NAMALWA (cell line): ENCODE measurements around the gene PRAMEF4.
"Not testable (repeated sequence)": the region's sequence is repeated elsewhere in the genome, so short reads cannot be mapped to it uniquely, and the experiment has no call there.

Experiments used
- DNase-seq: peaks from one replicate; pipeline ENCODE4 v3.0.0-alpha.2; 2015; ENCODE audit warnings: low spot score

The PRAMEF4 gene

GRCh38 chr1:12886101-12886500 is at the start of gene PRAMEF4:
PRAMEF4 (minus strand) TSS chr1:12886201; CDS start chr1:12883394, 2,807 bp downstream.
- not testable (repeated sequence) for DNase-seq

- not testable (repeated sequence) for DNase-seq
Observed at GRCh38 chr1:12924368-12924767, 38.4 kb upstream of the PRAMEF4 start.

- not testable (repeated sequence) for DNase-seq
Observed at GRCh38 chr1:12921749-12922148, 35.7 kb upstream of the PRAMEF4 start.

GRCh38 chr1:12916310-12916709 is 30.3 kb upstream of the PRAMEF4 start, which contains the start of gene PRAMEF7:
PRAMEF7 (plus strand) TSS chr1:12916610; CDS start chr1:12917693, 1,083 bp downstream.
- not testable (repeated sequence) for DNase-seq

- DNase-seq, result not testable (repeated sequence)
Observed at GRCh38 chr1:12903793-12904572, 18.0 kb upstream of the PRAMEF4 start.

GRCh38 chr1:12899186-12899585 is 13.2 kb upstream of the PRAMEF4 start:
- DNase-seq, result not testable (repeated sequence)

GRCh38 chr1:12898170-12898569 is 12.2 kb upstream of the PRAMEF4 start, which contains the start of gene PRAMEF10:
PRAMEF10 (minus strand) TSS chr1:12898270; CDS start chr1:12895847, 2,423 bp downstream.
- not testable (repeated sequence) for DNase-seq

- DNase-seq, result not testable (repeated sequence)
Observed at GRCh38 chr1:12878453-12878852, 7.5 kb downstream of the PRAMEF4 start.

GRCh38 chr1:12863131-12863880 is 22.7 kb downstream of the PRAMEF4 start:
- not testable (repeated sequence) for DNase-seq

GRCh38 chr1:12856786-12857185 is 29.2 kb downstream of the PRAMEF4 start, which contains the start of gene PRAMEF2:
PRAMEF2 (plus strand) TSS chr1:12857086; CDS start chr1:12859010, 1,924 bp downstream.
- not testable (repeated sequence) for DNase-seq

- no peak for DNase-seq
Observed at GRCh38 chr1:12851779-12852178, 34.2 kb downstream of the PRAMEF4 start.

GRCh38 chr1:12848620-12849019 is 37.4 kb downstream of the PRAMEF4 start, which contains the start of gene HNRNPCL1:
HNRNPCL1 (minus strand) TSS chr1:12848720; CDS start chr1:12848289, 431 bp downstream.
- DNase-seq, result not testable (repeated sequence)

- not testable (repeated sequence) for DNase-seq
Observed at GRCh38 chr1:12833251-12833650, 52.8 kb downstream of the PRAMEF4 start.

GRCh38 chr1:12831310-12831709 is 54.7 kb downstream of the PRAMEF4 start, which contains the start of gene PRAMEF11:
PRAMEF11 (minus strand) TSS chr1:12831410; CDS start chr1:12828789, 2,621 bp downstream.
- DNase-seq, result not testable (repeated sequence)
